DND-41 (cell line): ENCODE measurements around the gene LMF1.

Source experiments
- ATAC-seq: fragments of 200-7000 bp; cut with Tn5 transposase; 3 replicates; pipeline ENCODE4 v1.9.1; 2021; ENCODE audit warnings: low read depth; ENCODE audit not compliant: insufficient read depth
- DNase-seq: peaks from one replicate; pipeline ENCODE4 v3.0.0-alpha.2; 2020
- H2AFZ ChIP-seq: 2 replicates; pipeline ENCODE4 v1.6.0; 2012; ENCODE audit warnings: low read depth, low read length
- H3K27ac ChIP-seq: 2 replicates; pipeline ENCODE4 v1.5.1; 2012; ENCODE audit warnings: low read length, inconsistent platforms
- H3K27me3 ChIP-seq: fragments of 200-600 bp; sonication (generic); 2 replicates; pipeline ENCODE4 v1.6.0; 2012; ENCODE audit warnings: low read length, mild to moderate bottlenecking, inconsistent platforms; ENCODE audit not compliant: insufficient read depth, poor library complexity
- H3K36me3 ChIP-seq: 2 replicates; pipeline ENCODE4 v1.5.1; 2012; ENCODE audit warnings: low read length, inconsistent platforms; ENCODE audit not compliant: insufficient read depth
- H3K4me1 ChIP-seq: 2 replicates; pipeline ENCODE4 v1.5.1; 2012; ENCODE audit warnings: mild to moderate bottlenecking, low read length; ENCODE audit not compliant: insufficient read depth
- H3K4me2 ChIP-seq: 2 replicates; pipeline ENCODE4 v1.6.0; 2012; ENCODE audit warnings: mild to moderate bottlenecking, moderate library complexity, low read length, inconsistent platforms; ENCODE audit not compliant: insufficient read depth
- H3K4me3 ChIP-seq, 2 experiments: fragments of 200-600 bp in 1 of 2; shearing (Covaris generic) in 1 of 2; 2 replicates each; pipeline ENCODE4 v1.5.1; 2012 to 2016; ENCODE audit warnings: inconsistent platforms in 2 of 2, low read length in 2 of 2, mild to moderate bottlenecking in 2 of 2, low read depth in 1 of 2, moderate library complexity in 1 of 2
- H3K79me2 ChIP-seq: 2 replicates; pipeline ENCODE4 v1.6.0; 2012; ENCODE audit warnings: low read length, inconsistent platforms; ENCODE audit not compliant: insufficient read depth
- H3K9ac ChIP-seq: 2 replicates; pipeline ENCODE4 v1.6.0; 2012; ENCODE audit warnings: low read depth, mild to moderate bottlenecking, inconsistent platforms, low read length, moderate library complexity
- H3K9me3 ChIP-seq: 2 replicates; pipeline ENCODE4 v1.5.1; 2012; ENCODE audit warnings: low read length, moderate library complexity, mild to moderate bottlenecking, inconsistent platforms; ENCODE audit not compliant: insufficient read depth, severe bottlenecking
- H4K20me1 ChIP-seq: 2 replicates; pipeline ENCODE4 v1.6.0; 2012; ENCODE audit warnings: low read length; ENCODE audit not compliant: insufficient read depth
- EZH2 ChIP-seq: IDR thresholded peaks from 3 replicates; pipeline ENCODE4 v1.6.1; 2012; ENCODE audit warnings: borderline replicate concordance, low read depth, mild to moderate bottlenecking, moderate library complexity, low read length, inconsistent platforms; ENCODE audit not compliant: severe bottlenecking
- TF ChIP-seq, protein P1 (sequence below): IDR thresholded peaks from 2 replicates; pipeline ENCODE4 v1.5.1; 2012; ENCODE audit warnings: borderline replicate concordance, low read length, moderate library complexity, mild to moderate bottlenecking; ENCODE audit not compliant: poor library complexity, severe bottlenecking; ENCODE audit errors: extremely low read depth

Gene LMF1

DNA sequence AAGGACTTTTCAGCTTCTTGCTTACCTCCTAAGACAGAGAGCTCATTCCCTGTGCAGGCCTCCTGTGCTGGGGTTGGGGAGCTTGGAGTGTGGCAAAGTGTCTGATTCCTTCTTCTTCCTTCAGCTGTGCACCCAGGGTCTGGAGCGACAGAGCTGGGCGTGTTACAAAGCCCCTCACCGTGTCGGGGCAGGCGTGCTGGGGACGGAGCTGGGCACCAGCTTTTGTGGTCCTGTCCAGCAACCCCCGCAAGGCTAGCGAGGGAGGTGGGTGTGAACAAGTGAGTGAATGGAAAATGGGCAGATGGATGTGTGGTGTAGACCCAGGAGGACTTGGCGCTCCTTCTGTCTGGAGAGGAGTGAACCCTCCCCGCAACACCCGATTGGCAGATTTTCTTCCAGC lies 34.5 kb upstream of the LMF1 start:
- Histone ChIP-seq H3K27ac (no peak overlapping the region), H3K4me2 (no peak overlapping the region), H3K4me3 (no peak overlapping the region), H4K20me1 (peaks cover 4% of the 10 kb centered on the region; the same call in 1 of the 2 replicates), H3K36me3 (no peaks in the 10 kb centered on the region), H3K4me1 (no peaks in the 10 kb centered on the region), H3K9ac (no peak overlapping the region), H3K27me3 (no peaks in the 10 kb centered on the region), H3K9me3 (no peaks in the 10 kb centered on the region), H3K79me2 (no peaks in the 10 kb centered on the region), H2AFZ (no peak overlapping the region)
- ATAC-seq: no peak
- DNase-seq: no peak
- TF ChIP-seq, protein P1, sequence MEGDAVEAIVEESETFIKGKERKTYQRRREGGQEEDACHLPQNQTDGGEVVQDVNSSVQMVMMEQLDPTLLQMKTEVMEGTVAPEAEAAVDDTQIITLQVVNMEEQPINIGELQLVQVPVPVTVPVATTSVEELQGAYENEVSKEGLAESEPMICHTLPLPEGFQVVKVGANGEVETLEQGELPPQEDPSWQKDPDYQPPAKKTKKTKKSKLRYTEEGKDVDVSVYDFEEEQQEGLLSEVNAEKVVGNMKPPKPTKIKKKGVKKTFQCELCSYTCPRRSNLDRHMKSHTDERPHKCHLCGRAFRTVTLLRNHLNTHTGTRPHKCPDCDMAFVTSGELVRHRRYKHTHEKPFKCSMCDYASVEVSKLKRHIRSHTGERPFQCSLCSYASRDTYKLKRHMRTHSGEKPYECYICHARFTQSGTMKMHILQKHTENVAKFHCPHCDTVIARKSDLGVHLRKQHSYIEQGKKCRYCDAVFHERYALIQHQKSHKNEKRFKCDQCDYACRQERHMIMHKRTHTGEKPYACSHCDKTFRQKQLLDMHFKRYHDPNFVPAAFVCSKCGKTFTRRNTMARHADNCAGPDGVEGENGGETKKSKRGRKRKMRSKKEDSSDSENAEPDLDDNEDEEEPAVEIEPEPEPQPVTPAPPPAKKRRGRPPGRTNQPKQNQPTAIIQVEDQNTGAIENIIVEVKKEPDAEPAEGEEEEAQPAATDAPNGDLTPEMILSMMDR: no peak
- TF ChIP-seq EZH2: no peak

GRCh38 chr16:1003391-1004347 lies 32.9 kb upstream of the LMF1 start:
- no peaks in the 10 kb centered on the region for H3K4me1 ChIP-seq
- ATAC-seq: peak; percentile 63; the same call in 2 of the 3 replicates
- no peak overlapping the region for H3K9ac ChIP-seq
- H3K27me3 ChIP-seq: no peaks in the 10 kb centered on the region
- H3K79me2 ChIP-seq: no peaks in the 10 kb centered on the region
- peak; percentile 12 for DNase-seq
- peaks cover 4% of the 10 kb centered on the region; the same call in 1 of the 2 replicates for H4K20me1 ChIP-seq
- TF ChIP-seq, protein P1: no peak
- TF ChIP-seq EZH2: no peak
- no peak overlapping the region for H2AFZ ChIP-seq
- no peaks in the 10 kb centered on the region for H3K36me3 ChIP-seq
- H3K4me2 ChIP-seq: no peak overlapping the region
- no peak overlapping the region for H3K27ac ChIP-seq
- H3K9me3 ChIP-seq: no peaks in the 10 kb centered on the region
- H3K4me3 ChIP-seq: no peak overlapping the region

DNA sequence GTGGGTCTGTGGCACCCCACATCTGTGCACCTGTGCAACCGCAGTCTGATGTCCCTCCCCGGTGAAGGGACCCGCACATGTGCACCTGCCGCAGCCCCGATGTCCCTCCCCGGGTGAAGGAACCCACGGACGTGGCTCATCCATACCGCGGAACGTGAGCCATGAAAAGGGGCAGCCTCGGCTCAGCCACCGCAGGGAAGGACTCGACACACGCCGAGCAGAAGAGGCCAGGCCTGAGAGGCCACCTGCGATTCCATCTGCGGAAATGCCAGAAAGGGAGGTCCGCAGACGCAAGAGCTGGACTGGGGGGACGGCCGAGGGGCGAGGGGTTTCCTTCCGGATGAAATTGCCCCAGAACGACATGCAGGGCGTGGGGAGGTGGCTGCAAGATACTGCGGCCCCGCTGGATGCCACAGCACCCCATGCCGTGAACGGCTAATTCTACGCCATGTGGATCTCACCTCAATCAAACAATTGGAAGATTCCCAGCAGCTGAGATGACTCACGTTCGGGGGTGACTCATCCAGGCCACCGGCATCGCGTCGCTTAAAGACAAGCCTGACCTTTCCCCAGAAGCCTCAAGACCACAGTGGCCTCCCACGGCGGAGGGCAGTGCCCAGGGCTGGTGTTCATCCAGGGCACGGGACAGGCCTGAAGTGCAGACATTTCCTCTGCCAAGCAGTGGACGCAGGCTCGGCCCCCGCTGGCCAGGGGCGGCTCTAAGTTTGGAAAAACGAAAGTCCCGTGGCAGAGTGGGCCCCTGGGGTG lies 31.8 kb upstream of the LMF1 start:
- DNase-seq (no peak), ATAC-seq (no peak)
- TF ChIP-seq, protein P1: no peak
- no peak for TF ChIP-seq EZH2
- Histone ChIP-seq H4K20me1 (peaks cover 4% of the 10 kb centered on the region; the same call in 1 of the 2 replicates), H2AFZ (no peak overlapping the region), H3K4me3 (no peak overlapping the region), H3K4me2 (no peak overlapping the region), H3K79me2 (no peaks in the 10 kb centered on the region), H3K9me3 (no peaks in the 10 kb centered on the region), H3K27ac (no peak overlapping the region), H3K27me3 (no peaks in the 10 kb centered on the region), H3K36me3 (no peaks in the 10 kb centered on the region), H3K4me1 (no peaks in the 10 kb centered on the region), H3K9ac (no peak overlapping the region)
